Activated naive CD8-positive, alpha-beta T cell treated with anti-CD3 and anti-CD28 coated beads for 36 hours (primary cell): ENCODE data around the gene RDH14. TPM values are rescaled to one million over a fixed set of nuclear protein-coding genes. Genes with fewer than 3 reads are reported as not detected.
A peak's percentile ranks its signal among the peaks of the same experiment; 100 is the strongest.

Source experiments
- DNase-seq: peaks from one replicate; pipeline ENCODE4 v3.0.0; 2021
- H3K27ac Mint-ChIP-seq: one replicate; pipeline ENCODE4 v1.8.0; 2022; ENCODE audit warnings: mild to moderate bottlenecking, moderate library complexity, mixed read lengths
- H3K27me3 Mint-ChIP-seq: one replicate; pipeline ENCODE4 v1.8.0; 2022; ENCODE audit warnings: mild to moderate bottlenecking, mixed read lengths
- H3K36me3 Mint-ChIP-seq: one replicate; pipeline ENCODE4 v1.8.0; 2021; ENCODE audit warnings: mild to moderate bottlenecking, mixed read lengths
- H3K4me1 Mint-ChIP-seq: one replicate; pipeline ENCODE4 v1.8.0; 2021; ENCODE audit warnings: mixed read lengths
- H3K4me3 Mint-ChIP-seq: one replicate; pipeline ENCODE4 v1.8.0; 2022; ENCODE audit warnings: mild to moderate bottlenecking, moderate library complexity, mixed read lengths
- H3K9me3 Mint-ChIP-seq: one replicate; pipeline ENCODE4 v1.8.0; 2022; ENCODE audit warnings: mixed read lengths
- total RNA-seq, 2 experiments: library from RNA; stranded (reverse); gene quantifications; one replicate each; pipeline ENCODE4 v1.2.3, GENCODE V29; 2021

Gene RDH14
- total RNA-seq, 2 experiments from 2014 or later = 20.5 to 21.2 TPM

DNA sequence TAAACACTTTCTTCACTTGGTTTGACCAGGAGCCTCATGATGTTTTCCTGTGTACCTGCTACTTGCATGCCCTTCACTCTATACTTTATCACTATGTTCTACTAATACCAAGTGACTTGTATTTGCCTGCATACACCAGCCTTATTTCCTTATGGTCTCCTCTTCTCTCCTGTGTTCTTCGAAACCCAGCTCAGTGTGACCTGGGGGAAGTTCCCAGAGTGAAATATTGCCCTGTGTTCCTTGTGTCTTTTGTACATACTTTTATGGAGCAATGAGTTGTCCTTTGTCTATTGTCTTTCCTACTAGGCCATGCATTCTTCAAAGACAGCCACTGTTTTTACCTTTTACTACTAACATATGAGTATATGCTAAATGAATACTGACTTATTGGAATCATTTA lies 28.3 kb upstream of the RDH14 start:
- Mint-ChIP-seq H3K27me3 (no peaks in the 10 kb centered on the region), H3K27ac (no peak overlapping the region), H3K9me3 (peaks cover 17% of the 10 kb centered on the region), H3K4me1 (no peaks in the 10 kb centered on the region), H3K36me3 (peaks cover 37% of the 10 kb centered on the region), H3K4me3 (no peak overlapping the region)
- DNase-seq = no peak

DNA sequence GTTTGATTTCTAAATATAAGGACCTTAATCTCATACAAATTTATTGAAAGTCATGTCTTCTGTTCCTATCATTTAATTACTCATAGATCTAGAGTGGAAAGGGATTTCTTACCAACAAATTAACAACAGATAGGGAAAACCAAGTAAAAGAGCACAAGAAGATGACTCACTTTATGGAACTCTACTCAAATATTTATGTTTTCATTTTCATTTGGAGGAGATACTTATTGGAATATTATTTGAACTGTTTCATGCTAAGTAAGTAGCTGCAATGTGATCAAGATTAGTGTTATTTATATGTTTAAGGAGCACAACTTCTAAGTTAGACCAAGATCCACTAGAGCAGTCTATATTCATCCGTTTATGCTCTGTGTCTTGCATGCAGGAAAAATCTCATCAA lies 27.6 kb upstream of the RDH14 start:
- Mint-ChIP-seq H3K27ac (no peak overlapping the region), H3K36me3 (peaks cover 42% of the 10 kb centered on the region), H3K9me3 (peaks cover 24% of the 10 kb centered on the region), H3K27me3 (no peaks in the 10 kb centered on the region), H3K4me1 (no peaks in the 10 kb centered on the region), H3K4me3 (no peak overlapping the region)
- DNase-seq = no peak

DNA sequence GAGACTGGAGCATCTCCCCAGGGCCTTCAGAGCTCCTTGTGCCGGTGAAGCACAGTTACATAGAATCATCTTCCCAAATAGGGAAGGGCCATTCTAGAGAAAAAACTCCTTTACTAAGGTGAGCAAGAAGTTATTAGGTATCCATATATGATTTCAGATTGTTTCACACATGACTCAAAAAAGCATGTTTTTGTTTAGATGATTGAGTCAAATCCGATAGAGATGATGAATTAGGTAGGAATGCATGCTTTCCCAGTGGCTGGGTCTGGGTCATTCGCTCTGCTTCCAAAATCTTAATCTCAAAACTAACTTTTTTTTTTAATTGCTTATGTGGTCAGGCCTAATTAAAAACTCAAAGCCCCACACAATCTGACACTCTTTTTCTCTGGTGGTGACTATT lies 25.1 kb upstream of the RDH14 start:
- H3K27me3 Mint-ChIP-seq = no peaks in the 10 kb centered on the region
- no peak for DNase-seq
- no peak overlapping the region for H3K4me3 Mint-ChIP-seq
- H3K36me3 Mint-ChIP-seq = peaks cover 39% of the 10 kb centered on the region
- H3K27ac Mint-ChIP-seq = no peak overlapping the region
- H3K9me3 Mint-ChIP-seq = peaks cover 25% of the 10 kb centered on the region
- no peaks in the 10 kb centered on the region for H3K4me1 Mint-ChIP-seq

- Mint-ChIP-seq H3K27ac (no peak overlapping the region), H3K27me3 (no peaks in the 10 kb centered on the region), H3K9me3 (peaks cover 25% of the 10 kb centered on the region), H3K4me1 (no peaks in the 10 kb centered on the region), H3K36me3 (peaks cover 36% of the 10 kb centered on the region), H3K4me3 (no peak overlapping the region)
- no peak for DNase-seq
Observed at GRCh38 chr2:18584608-18584954, 24.1 kb upstream of the RDH14 start.

DNA sequence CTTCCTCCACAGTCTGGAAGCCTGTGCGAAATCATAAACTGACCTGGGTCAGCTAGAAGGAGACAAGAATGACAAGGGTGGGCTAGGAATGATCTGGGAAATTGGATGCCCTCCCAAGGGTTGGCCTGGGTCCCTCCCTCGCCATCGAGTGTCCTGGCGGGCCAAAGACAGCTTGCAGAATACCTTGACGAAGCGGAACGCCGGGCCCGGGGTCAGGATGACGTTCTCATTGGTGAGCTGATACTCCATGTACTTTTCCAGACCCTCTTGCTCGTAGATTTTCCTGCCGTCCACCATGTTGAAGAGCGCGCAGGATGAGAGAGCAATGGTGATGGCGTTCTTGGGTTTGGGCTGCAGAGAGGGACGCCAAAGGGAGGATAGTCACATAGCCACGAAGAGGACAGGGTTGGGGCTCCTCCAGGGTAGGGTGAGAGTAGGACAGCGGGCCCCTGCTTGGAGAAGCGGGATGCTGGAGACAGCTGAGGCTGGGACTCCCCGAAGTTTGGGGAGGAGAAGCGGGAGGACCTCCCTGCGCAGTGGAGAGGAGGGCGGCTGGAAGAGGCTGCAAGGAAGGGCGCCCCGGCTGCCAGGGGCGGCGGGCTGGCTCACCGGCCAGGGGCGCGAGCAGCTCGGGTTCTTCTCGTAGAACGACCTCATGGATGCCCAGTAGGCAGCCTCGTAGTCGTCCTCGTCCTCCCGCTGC lies 23.6 kb upstream of the RDH14 start:
- H3K36me3 Mint-ChIP-seq = peaks cover 36% of the 10 kb centered on the region

GRCh38 chr2:18580606-18581005 lies 20.2 kb upstream of the RDH14 start:
- Mint-ChIP-seq H3K36me3 (peaks cover 35% of the 10 kb centered on the region), H3K27me3 (no peaks in the 10 kb centered on the region), H3K9me3 (peaks cover 35% of the 10 kb centered on the region), H3K27ac (no peak overlapping the region), H3K4me1 (no peaks in the 10 kb centered on the region), H3K4me3 (no peak overlapping the region)
- no peak for DNase-seq

More for the DNA sequence above, 23.6 kb upstream of the RDH14 start:
- Mint-ChIP-seq H3K9me3 (peaks cover 29% of the 10 kb centered on the region), H3K27me3 (no peaks in the 10 kb centered on the region), H3K27ac (no peak overlapping the region), H3K4me1 (no peaks in the 10 kb centered on the region), H3K4me3 (no peak overlapping the region)
- DNase-seq = no peak

GRCh38 chr2:18578033-18578432 lies 17.6 kb upstream of the RDH14 start:
- H3K9me3 Mint-ChIP-seq = peaks cover 19% of the 10 kb centered on the region
- H3K36me3 Mint-ChIP-seq = peaks cover 31% of the 10 kb centered on the region
- H3K4me3 Mint-ChIP-seq = no peak overlapping the region
- no peaks in the 10 kb centered on the region for H3K27me3 Mint-ChIP-seq
- no peak for DNase-seq
- no peak overlapping the region for H3K27ac Mint-ChIP-seq
- no peaks in the 10 kb centered on the region for H3K4me1 Mint-ChIP-seq

DNA sequence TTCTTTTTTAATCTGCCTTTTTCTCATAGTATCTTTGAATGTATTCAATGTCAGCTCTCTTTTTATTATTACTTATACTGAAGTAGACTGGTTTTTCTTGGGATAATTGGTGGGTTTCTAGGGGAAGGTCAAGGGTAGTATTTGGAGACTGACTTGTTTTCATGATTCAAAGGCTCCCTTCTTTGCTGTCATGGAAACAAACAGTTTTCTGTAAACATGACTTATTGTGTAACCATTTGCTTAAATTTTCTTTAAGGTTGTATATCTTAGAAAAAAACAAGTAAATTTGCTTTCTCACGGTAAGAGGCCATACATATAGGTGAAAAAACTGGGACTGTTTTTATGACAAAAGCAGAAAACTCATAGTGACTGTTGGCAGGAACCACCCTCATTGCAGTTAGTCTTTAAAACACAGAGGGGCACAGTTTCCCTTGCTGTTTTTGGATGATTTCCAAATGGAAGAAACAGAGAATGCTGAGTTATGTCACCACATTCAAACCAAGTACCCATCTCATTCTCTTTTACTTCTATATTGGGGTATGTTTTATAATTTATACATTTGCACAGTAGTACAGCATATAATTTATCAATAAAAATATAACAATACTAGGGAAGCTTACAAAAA lies 5.8 kb upstream of the RDH14 start:
- Mint-ChIP-seq H3K4me1 (peaks cover 5% of the 10 kb centered on the region), H3K9me3 (peaks cover 3% of the 10 kb centered on the region), H3K27me3 (no peaks in the 10 kb centered on the region), H3K27ac (no peak overlapping the region), H3K4me3 (no peak overlapping the region), H3K36me3 (peaks cover 57% of the 10 kb centered on the region)
- DNase-seq = no peak

- DNase-seq = no peak
- Mint-ChIP-seq H3K4me3 (peak overlapping the region; percentile 82), H3K36me3 (peaks cover 54% of the 10 kb centered on the region), H3K27me3 (no peaks in the 10 kb centered on the region), H3K9me3 (no peaks in the 10 kb centered on the region), H3K27ac (peak overlapping the region; percentile 86), H3K4me1 (peaks cover 42% of the 10 kb centered on the region)
Observed at GRCh38 chr2:18560797-18561085, 288 bp upstream of the RDH14 start.

DNA sequence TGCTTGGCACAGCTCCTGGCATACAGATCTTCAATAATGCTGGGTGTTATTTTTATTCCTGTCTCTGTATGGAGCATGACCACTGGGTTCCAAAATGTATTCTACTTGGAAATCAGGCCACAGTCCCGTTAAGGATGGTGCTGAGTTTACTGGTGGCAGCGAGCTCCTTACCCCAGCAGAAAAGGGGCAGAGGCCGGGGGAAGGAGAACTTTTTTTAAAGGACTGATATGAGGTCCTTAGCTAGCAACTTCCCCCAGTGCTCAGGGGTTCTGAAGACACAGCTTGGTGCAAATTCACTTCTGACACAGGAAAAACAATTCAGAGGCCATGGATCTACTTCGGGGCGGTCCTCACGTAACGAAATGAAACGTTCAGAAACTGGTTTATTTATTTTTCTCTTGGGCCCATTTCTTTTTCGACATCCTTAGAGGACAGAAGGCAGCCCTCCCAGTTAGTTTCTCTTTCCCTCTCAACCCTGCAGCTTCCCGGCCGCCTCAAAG lies 872 bp downstream of the RDH14 start:
- no peak for DNase-seq
- Mint-ChIP-seq H3K36me3 (peaks cover 53% of the 10 kb centered on the region), H3K27me3 (no peaks in the 10 kb centered on the region), H3K9me3 (no peaks in the 10 kb centered on the region), H3K4me3 (peak overlapping the region; percentile 90), H3K27ac (peak overlapping the region; percentile 92), H3K4me1 (peaks cover 47% of the 10 kb centered on the region)

GRCh38 chr2:18558458-18558857 lies 2.0 kb downstream of the RDH14 start:
- Mint-ChIP-seq H3K9me3 (no peaks in the 10 kb centered on the region), H3K4me1 (peaks cover 52% of the 10 kb centered on the region), H3K27me3 (no peaks in the 10 kb centered on the region), H3K27ac (peak overlapping the region; percentile 92), H3K4me3 (peak overlapping the region; percentile 1), H3K36me3 (peaks cover 52% of the 10 kb centered on the region)
- DNase-seq = no peak

DNA sequence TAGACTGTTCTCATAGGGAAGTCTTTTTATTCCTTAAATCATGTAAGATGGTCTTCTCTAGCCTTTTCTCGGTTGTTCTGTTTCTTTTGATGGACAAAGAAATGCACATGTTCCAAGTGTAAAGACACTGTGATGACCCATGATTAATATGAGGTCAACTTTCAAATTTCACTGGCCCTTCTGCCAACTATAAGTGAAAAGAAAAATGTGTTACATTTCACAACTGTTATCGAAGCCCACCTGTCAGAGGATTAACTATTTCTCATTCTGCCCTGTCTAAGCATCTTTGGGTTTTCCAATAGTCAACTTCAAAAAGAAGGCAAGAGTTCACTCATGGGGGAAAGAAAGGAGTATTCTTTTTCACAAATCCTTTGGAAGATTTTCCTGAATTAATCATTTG lies 3.3 kb downstream of the RDH14 start:
- Mint-ChIP-seq H3K9me3 (no peaks in the 10 kb centered on the region), H3K27ac (peak overlapping the region; percentile 10), H3K36me3 (peaks cover 54% of the 10 kb centered on the region), H3K27me3 (no peaks in the 10 kb centered on the region), H3K4me3 (no peak overlapping the region), H3K4me1 (peaks cover 63% of the 10 kb centered on the region)
- DNase-seq = no peak

DNA sequence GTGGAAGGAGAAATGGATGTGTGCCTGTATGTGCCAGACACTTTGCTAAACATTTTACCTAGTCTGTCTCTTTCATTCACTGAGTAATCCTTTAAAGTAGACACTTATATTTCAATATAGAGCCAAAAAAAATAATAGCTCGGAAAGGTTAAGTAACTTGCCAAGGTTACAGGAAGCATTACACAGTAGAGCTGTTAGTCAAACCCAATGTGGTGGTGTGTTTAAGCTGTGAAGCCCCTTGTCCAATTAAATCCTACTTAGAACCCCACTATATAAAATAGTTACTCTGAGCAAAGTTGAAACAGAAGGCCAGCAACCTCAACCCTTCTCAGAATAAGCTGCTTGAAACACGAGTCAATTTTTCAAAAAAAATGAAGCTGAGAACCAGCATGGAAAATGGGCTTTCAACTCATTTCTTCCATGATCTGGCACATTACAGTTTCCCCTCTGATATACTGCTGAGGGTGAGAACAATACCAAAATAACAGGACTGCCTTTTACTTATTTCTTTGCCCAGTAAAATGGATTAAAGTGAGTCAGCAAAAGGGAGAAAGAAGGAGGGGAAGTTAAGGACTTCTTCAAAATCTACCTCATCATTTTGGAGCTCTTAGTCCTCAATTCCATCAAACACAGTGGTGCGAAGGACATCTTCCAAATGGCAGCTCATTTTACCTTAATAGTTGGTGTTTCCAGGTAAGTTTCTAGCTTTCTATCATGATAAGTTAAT lies 7.9 kb downstream of the RDH14 start:
- H3K4me1 Mint-ChIP-seq = peaks cover 55% of the 10 kb centered on the region
- peak overlapping the region; percentile 75 for H3K27ac Mint-ChIP-seq
- peaks cover 50% of the 10 kb centered on the region for H3K36me3 Mint-ChIP-seq
- no peaks in the 10 kb centered on the region for H3K9me3 Mint-ChIP-seq
- H3K4me3 Mint-ChIP-seq = no peak overlapping the region
- H3K27me3 Mint-ChIP-seq = no peaks in the 10 kb centered on the region
- no peak for DNase-seq

GRCh38 chr2:18551623-18552022 lies 8.8 kb downstream of the RDH14 start:
- H3K27me3 Mint-ChIP-seq = no peaks in the 10 kb centered on the region
- DNase-seq = no peak
- no peaks in the 10 kb centered on the region for H3K9me3 Mint-ChIP-seq
- H3K4me1 Mint-ChIP-seq = peaks cover 50% of the 10 kb centered on the region
- H3K4me3 Mint-ChIP-seq = no peak overlapping the region
- peaks cover 45% of the 10 kb centered on the region for H3K36me3 Mint-ChIP-seq
- H3K27ac Mint-ChIP-seq = no peak overlapping the region

GRCh38 chr2:18551169-18551568 lies 9.3 kb downstream of the RDH14 start:
- H3K9me3 Mint-ChIP-seq = no peaks in the 10 kb centered on the region
- H3K36me3 Mint-ChIP-seq = peaks cover 40% of the 10 kb centered on the region
- no peaks in the 10 kb centered on the region for H3K27me3 Mint-ChIP-seq
- H3K4me1 Mint-ChIP-seq = peaks cover 50% of the 10 kb centered on the region
- no peak overlapping the region for H3K27ac Mint-ChIP-seq
- DNase-seq = no peak
- H3K4me3 Mint-ChIP-seq = no peak overlapping the region
